Measurements from ENCODE around the gene NDUFAF7.
"Not testable (repeated sequence)": the region's sequence is repeated elsewhere in the genome, so short reads cannot be mapped to it uniquely, and the experiment has no call there.

NDUFAF7 gene

GRCh38 chr2:37231241-37232130 is at the start of gene NDUFAF7, which contains the start of gene CEBPZ:
Gene NDUFAF7 (plus strand): TSS chr2:37231658. CDS start chr2:37231706, 48 bp downstream.
Gene CEBPZ (minus strand): TSS chr2:37231596. CDS start chr2:37231567, 29 bp downstream.
- DNase-seq, result peak; percentile 71 to 88

GRCh38 chr2:37181726-37182684 is 49.5 kb upstream of the NDUFAF7 start:
- DNase-seq, result no peak

GRCh38 chr2:37188570-37188969 is 42.9 kb upstream of the NDUFAF7 start, which contains the start of gene SULT6B1:
Gene SULT6B1 (minus strand): TSS chr2:37188670. CDS start chr2:37188640, 30 bp downstream.
- no peak for DNase-seq

- no peak for DNase-seq
Measured at GRCh38 chr2:37189452-37190153, 41.9 kb upstream of the NDUFAF7 start.

GRCh38 chr2:37190290-37190689 is 41.2 kb upstream of the NDUFAF7 start:
- no peak for DNase-seq

- no peak for DNase-seq
Measured at GRCh38 chr2:37191253-37191652, 40.2 kb upstream of the NDUFAF7 start.

GRCh38 chr2:37191747-37192146 is 39.7 kb upstream of the NDUFAF7 start:
- no peak for DNase-seq

GRCh38 chr2:37192551-37192950 is 38.9 kb upstream of the NDUFAF7 start:
- DNase-seq, result no peak

- DNase-seq, result not testable (repeated sequence)
Measured at GRCh38 chr2:37195862-37196319, 35.6 kb upstream of the NDUFAF7 start.

GRCh38 chr2:37196320-37197195 is 34.9 kb upstream of the NDUFAF7 start, which contains the start of gene CEBPZOS:
Gene CEBPZOS (plus strand): TSS chr2:37196496. CDS start chr2:37199705, 3,209 bp downstream.
- peak; percentile 50 to 84 for DNase-seq

GRCh38 chr2:37198681-37199065 is 32.8 kb upstream of the NDUFAF7 start:
- DNase-seq, result no peak

- no peak for DNase-seq
Measured at GRCh38 chr2:37201208-37201607, 30.2 kb upstream of the NDUFAF7 start.

- DNase-seq, result no peak
Measured at GRCh38 chr2:37201766-37202165, 29.7 kb upstream of the NDUFAF7 start.

GRCh38 chr2:37203708-37204107 is 27.8 kb upstream of the NDUFAF7 start:
- DNase-seq, result no peak

- DNase-seq, result not testable (repeated sequence)
Measured at GRCh38 chr2:37205071-37205661, 26.3 kb upstream of the NDUFAF7 start.

- no peak for DNase-seq
Measured at GRCh38 chr2:37205689-37206341, 25.6 kb upstream of the NDUFAF7 start.

GRCh38 chr2:37206760-37207159 is 24.7 kb upstream of the NDUFAF7 start:
- not testable (repeated sequence) for DNase-seq

GRCh38 chr2:37211212-37211611 is 20.2 kb upstream of the NDUFAF7 start:
- no peak for DNase-seq

GRCh38 chr2:37211939-37212338 is 19.5 kb upstream of the NDUFAF7 start:
- no peak for DNase-seq

GRCh38 chr2:37215250-37215649 is 16.2 kb upstream of the NDUFAF7 start:
- DNase-seq, result no peak

All from NCI-H524 (cell line).